Measurements from ENCODE around the gene CGB3. TPM values are rescaled to one million over a fixed set of nuclear protein-coding genes. Genes with fewer than 3 reads are reported as not detected.
A peak's percentile ranks its signal among the peaks of the same experiment; 100 is the strongest.

Gene CGB3
- total RNA-seq, 1 experiment from 2014 or later: 0.46 TPM

DNA sequence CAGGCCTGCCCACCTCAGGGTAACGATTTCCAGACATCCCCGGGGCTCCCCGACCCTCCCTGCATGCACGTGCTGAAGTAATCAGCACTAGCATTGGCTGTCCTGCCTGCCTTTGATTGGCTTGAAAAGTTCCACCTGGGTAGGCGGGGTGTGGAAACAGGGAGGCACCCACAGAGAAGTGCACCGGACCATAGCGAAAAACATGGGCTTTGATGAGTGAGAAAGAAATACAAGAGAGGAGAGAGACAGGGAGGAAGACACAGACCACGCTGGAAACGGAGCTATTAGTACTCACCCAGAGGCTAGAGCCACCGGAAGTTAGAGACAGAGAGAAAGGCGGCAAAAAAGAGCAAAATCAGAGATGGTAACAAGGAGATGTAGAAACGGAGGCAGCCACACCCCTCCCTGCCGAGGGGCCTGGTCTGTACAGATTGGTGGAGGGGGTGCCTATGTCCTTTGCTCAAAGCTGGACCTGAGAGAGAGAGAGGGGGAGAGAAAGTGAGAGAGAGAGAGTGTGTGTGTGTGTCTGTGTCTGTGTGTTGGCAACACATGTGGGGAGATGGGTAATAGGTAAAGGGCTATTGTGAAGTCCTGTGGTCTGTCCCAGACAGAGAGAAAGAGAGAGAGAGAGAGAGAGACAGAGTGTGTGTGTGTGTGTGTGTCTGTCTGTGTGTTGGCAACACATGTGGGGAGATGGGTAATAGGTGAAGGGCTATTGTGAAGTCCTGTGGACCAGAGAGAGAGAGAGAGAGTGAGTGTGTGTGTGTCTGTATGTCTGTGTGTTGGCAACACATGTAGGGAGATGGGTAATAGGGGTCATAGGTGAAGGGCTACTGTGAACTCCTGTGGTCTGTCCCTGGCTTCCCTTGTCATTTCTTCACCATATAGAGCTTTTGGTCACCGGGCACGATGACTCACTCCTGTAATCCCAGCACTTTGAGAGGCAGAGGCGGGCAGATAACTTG is 2.9 kb downstream of the CGB3 start:
- Mint-ChIP-seq H3K36me3 (ENCODE audit: insufficient read depth in 1 of 3, low read depth in 3 of 3) (peaks cover 0 to 5% (median 4%) of the 10 kb centered on the region in 3 experiments; a peak in 4 of 7 replicates), H3K27ac (no peak overlapping the region; a peak in 1 of 7 replicates), H3K27me3 (ENCODE audit: low read depth) (peaks cover 49% of the 10 kb centered on the region), H3K4me3 (no peak overlapping the region; a peak in 1 of 5 replicates), H3K4me1 (peaks cover 15 to 36% of the 10 kb centered on the region in 2 experiments), H3K9me3 (peaks cover 0 to 1% of the 10 kb centered on the region in 2 experiments; a peak in 2 of 5 replicates)
- Histone ChIP-seq H3T11ph (ENCODE audit: low read length) (no peak overlapping the region), H3K23me2 (ENCODE audit: insufficient read length, low read depth, low read length, poor library complexity, severe bottlenecking) (peaks cover 8% of the 10 kb centered on the region), H3K14ac (ENCODE audit: insufficient read depth, low read length) (no peak overlapping the region), H3K79me2 (ENCODE audit: insufficient read depth, low read length) (no peaks in the 10 kb centered on the region), H2BK20ac (ENCODE audit: low read depth, low read length, poor library complexity, severe bottlenecking) (no peak overlapping the region), H2BK15ac (ENCODE audit: low read depth, low read length) (no peak overlapping the region), H3K4ac (ENCODE audit: low read depth, low read length) (no peak overlapping the region), H4K5ac (ENCODE audit: insufficient read length, low read depth, low read length) (no peak overlapping the region), H3K4me1 (ENCODE audit: insufficient read depth, low read length) (peaks cover 4% of the 10 kb centered on the region; the same call in 1 of the 2 replicates), H2AFZ (ENCODE audit: low read length) (no peak overlapping the region), H4K8ac (replicated peaks; ENCODE audit: insufficient read length, low read depth, low read length) (no peak overlapping the region), H3K56ac (ENCODE audit: insufficient read length, low read depth, low read length) (no peak overlapping the region), H3K27me3 (ENCODE audit: insufficient read depth, low read length) (no peaks in the 10 kb centered on the region; the same call in 1 of the 2 replicates), H4K91ac (ENCODE audit: insufficient read length, low read depth, low read length) (no peak overlapping the region), H4K20me1 (ENCODE audit: control insufficient read depth, insufficient read depth, insufficient read length) (no peaks in the 10 kb centered on the region), H3K9ac (ENCODE audit: extremely low read depth, insufficient read length, low read length) (no peak overlapping the region), H3K18ac (ENCODE audit: insufficient read length, low read depth, low read length) (no peak overlapping the region), H3K9me3 (ENCODE audit: control insufficient read depth, low read depth, low read length) (no peaks in the 10 kb centered on the region), H3K4me2 (ENCODE audit: insufficient read depth, insufficient read length, low read length) (peak overlapping the region; percentile 9), H2BK5ac (ENCODE audit: insufficient read length, low read length) (no peak overlapping the region), H2AK5ac (ENCODE audit: insufficient read length, low read length) (no peak overlapping the region), H2BK12ac (ENCODE audit: insufficient read length, low read depth, low read length) (no peak overlapping the region), H2BK120ac (ENCODE audit: low read depth, low read length, poor library complexity, severe bottlenecking) (peak overlapping the region; percentile 5), H3K27ac (ENCODE audit: insufficient read length, low read depth, low read length) (no peak overlapping the region), H3K23ac (ENCODE audit: insufficient read length, low read depth, low read length) (no peak overlapping the region), H3K79me1 (ENCODE audit: insufficient read depth, low read depth, low read length, poor library complexity, severe bottlenecking) (no peaks in the 10 kb centered on the region)
- DNase-seq: no peak
- WGBS (ENCODE audit: extremely low coverage, insufficient read length, low lambda C conversion rate): no CpG with 5 or more reads among the region's 16 CpGs
- TF ChIP-seq CTCF (conservative IDR thresholded peaks at IDR 0.05): no peak
